Fibroblast of lung (primary cell): ENCODE data around the gene EBLN2. TPM values are rescaled to one million over a fixed set of nuclear protein-coding genes. Genes with fewer than 3 reads are reported as not detected.

Source experiments
- DNase-seq, 2 donors: peaks; one replicate each; pipeline versions ENCODE4 v3.0.0 to v3.0.0-alpha.2; 2010; ENCODE audit warnings: low read depth in 2 of 2
- H2AFZ ChIP-seq: 2 replicates; pipeline ENCODE4 v1.5.1; 2012; ENCODE audit warnings: low read length, control low read depth, inconsistent platforms
- H3K27ac ChIP-seq: 2 replicates; pipeline ENCODE4 v1.5.1; 2011; ENCODE audit warnings: low read length, control low read depth; ENCODE audit not compliant: insufficient read depth
- H3K27me3 ChIP-seq: 2 replicates; pipeline ENCODE4 v1.5.1; 2011; ENCODE audit warnings: mild to moderate bottlenecking, low read length; ENCODE audit not compliant: control insufficient read depth, insufficient read depth
- H3K36me3 ChIP-seq: 2 replicates; pipeline ENCODE4 v1.5.1; 2011; ENCODE audit warnings: low read length; ENCODE audit not compliant: control insufficient read depth, insufficient read depth
- H3K4me1 ChIP-seq: 2 replicates; pipeline ENCODE4 v1.5.1; 2011; ENCODE audit warnings: low read length; ENCODE audit not compliant: control insufficient read depth, insufficient read depth; ENCODE audit errors: extremely low read depth
- H3K4me2 ChIP-seq: 2 replicates; pipeline ENCODE4 v1.5.1; 2011; ENCODE audit warnings: low read length, control low read depth; ENCODE audit not compliant: insufficient read depth; ENCODE audit errors: extremely low read depth
- H3K4me3 ChIP-seq, 4 experiments: fragments of 200-600 bp in 1 of 4; sonication (generic) in 1 of 4; replicated peaks in 1 of 4; 2 replicates each; pipeline ENCODE4 v1.5.1; 2011 to 2016; ENCODE audit warnings: low read length in 4 of 4, low read depth in 3 of 4, mild to moderate bottlenecking in 3 of 4, control low read depth in 2 of 4, inconsistent platforms in 1 of 4, mixed read lengths in 1 of 4; ENCODE audit not compliant: insufficient read depth in 1 of 4; ENCODE audit errors: control extremely low read depth in 1 of 4
- H3K79me2 ChIP-seq: 2 replicates; pipeline ENCODE4 v1.5.1; 2012; ENCODE audit warnings: mild to moderate bottlenecking, low read length, inconsistent platforms; ENCODE audit not compliant: control insufficient read depth, insufficient read depth
- H3K9ac ChIP-seq: 2 replicates; pipeline ENCODE4 v1.5.1; 2011; ENCODE audit warnings: mild to moderate bottlenecking, low read length, control low read depth; ENCODE audit not compliant: insufficient read depth
- H3K9me3 ChIP-seq: 2 replicates; pipeline ENCODE4 v1.5.1; 2012; ENCODE audit warnings: low read depth, low read length; ENCODE audit not compliant: control insufficient read depth, insufficient read depth
- H4K20me1 ChIP-seq: 2 replicates; pipeline ENCODE4 v1.5.1; 2011; ENCODE audit warnings: low read length; ENCODE audit not compliant: control insufficient read depth, insufficient read depth; ENCODE audit errors: extremely low read depth
- CTCF ChIP-seq, 2 donors: IDR thresholded peaks in 1 of 2; conservative IDR thresholded peaks in 1 of 2; 1 replicate in 1 of 2; 2 replicates in 1 of 2; pipeline ENCODE4 v1.5.1; 2011 to 2012; ENCODE audit warnings: low read length in 2 of 2, control low read depth in 1 of 2, inconsistent platforms in 1 of 2, low read depth in 1 of 2, mild to moderate bottlenecking in 1 of 2
- EZH2 ChIP-seq: IDR thresholded peaks from 2 replicates; pipeline ENCODE4 v1.5.1; 2012; ENCODE audit warnings: low read length, control low read depth, mild to moderate bottlenecking; ENCODE audit errors: missing control alignments
- polyA plus RNA-seq, 2 donors: library from polyadenylated mRNA; depleted of rRNA in 1 of 2; stranded (reverse) in 1 of 2; unstranded in 1 of 2; fragments of >200 nt; gene quantifications; 2 replicates each; pipeline ENCODE4 v1.2.1, GENCODE V29; 2011 to 2012; ENCODE audit warnings: missing spikeins in 1 of 2
- total RNA-seq: library from RNA; depleted of rRNA; stranded (reverse); fragments of >200 nt; gene quantifications from 2 replicates; pipeline ENCODE4 v1.2.1, GENCODE V29; 2014

The EBLN2 gene
- total and polyA plus RNA-seq, 2 donors (not counting 1 experiment from before 2014, with no cell fraction given), result 0.87 to 3.0 TPM

- Histone ChIP-seq H3K4me2 (peak overlapping the region; percentile 18), H3K4me1 (peaks cover 12% of the 10 kb centered on the region), H3K9me3 (no peaks in the 10 kb centered on the region), H4K20me1 (peaks cover 7% of the 10 kb centered on the region), H3K36me3 (no peaks in the 10 kb centered on the region), H3K27ac (no peak overlapping the region), H3K4me3 (no peak overlapping the region), H3K79me2 (peaks cover 92% of the 10 kb centered on the region), H3K27me3 (no peaks in the 10 kb centered on the region), H3K9ac (no peak overlapping the region), H2AFZ (no peak overlapping the region)
- DNase-seq, result no peak
- no peak for TF ChIP-seq EZH2
- no peak for TF ChIP-seq CTCF (conservative IDR thresholded peaks at IDR 0.05 in 1 of 2, IDR thresholded peaks at IDR 0.05 in 1 of 2; ENCODE audit: low read depth in 1 of 2, low read length in 2 of 2)
Observed at GRCh38 chr3:73041537-73041936, 19.9 kb upstream of the EBLN2 start.

- Histone ChIP-seq H3K27ac (no peak overlapping the region), H3K4me1 (peaks cover 6% of the 10 kb centered on the region), H3K4me2 (no peak overlapping the region), H3K4me3 (no peak overlapping the region), H3K27me3 (no peaks in the 10 kb centered on the region), H3K9ac (no peak overlapping the region), H3K9me3 (no peaks in the 10 kb centered on the region), H3K79me2 (peaks cover 94% of the 10 kb centered on the region), H2AFZ (no peak overlapping the region), H4K20me1 (peaks cover 5% of the 10 kb centered on the region), H3K36me3 (no peaks in the 10 kb centered on the region)
- no peak for DNase-seq
- TF ChIP-seq EZH2 (no peak), CTCF (conservative IDR thresholded peaks at IDR 0.05 in 1 of 2, IDR thresholded peaks at IDR 0.05 in 1 of 2; ENCODE audit: low read depth in 1 of 2, low read length in 2 of 2) (no peak)
Observed at GRCh38 chr3:73043414-73043813, 18.0 kb upstream of the EBLN2 start.

- Histone ChIP-seq H3K9ac (no peak overlapping the region), H3K27me3 (no peaks in the 10 kb centered on the region), H3K36me3 (no peaks in the 10 kb centered on the region), H4K20me1 (peaks cover 5% of the 10 kb centered on the region), H3K79me2 (peaks cover 87% of the 10 kb centered on the region), H3K9me3 (no peaks in the 10 kb centered on the region), H3K4me3 (no peak overlapping the region), H2AFZ (no peak overlapping the region), H3K4me2 (no peak overlapping the region), H3K27ac (no peak overlapping the region), H3K4me1 (peaks cover 6% of the 10 kb centered on the region)
- peak; percentile 23 to 56 for DNase-seq
- TF ChIP-seq CTCF (conservative IDR thresholded peaks at IDR 0.05 in 1 of 2, IDR thresholded peaks at IDR 0.05 in 1 of 2; ENCODE audit: low read depth in 1 of 2, low read length in 2 of 2), result no peak
- no peak for TF ChIP-seq EZH2
Observed at GRCh38 chr3:73045391-73045790, 16.1 kb upstream of the EBLN2 start.
